Measurements from ENCODE around the gene SGSM1.

Gene SGSM1

GRCh38 chr22:24801901-24802465 is 4.0 kb upstream of the SGSM1 start:
- no peak for DNase-seq (ENCODE audit: low read depth, low spot score)

GRCh38 chr22:24803064-24803542 is 2.9 kb upstream of the SGSM1 start:
- DNase-seq (ENCODE audit: low read depth, low spot score), result no peak
- no peak overlapping the region for H3K27ac ChIP-seq

More at GRCh38 chr22:24801901-24802465, 4.0 kb upstream of the SGSM1 start:
- H3K27ac ChIP-seq, result no peak overlapping the region

GRCh38 chr22:24806663-24807001 is 621 bp downstream of the SGSM1 start:
- no peak for DNase-seq (ENCODE audit: low read depth, low spot score)
- no peak overlapping the region for H3K27ac ChIP-seq

- no peak for DNase-seq (ENCODE audit: low read depth, low spot score)
- no peak overlapping the region for H3K27ac ChIP-seq
Measured at GRCh38 chr22:24807284-24807950, 1.4 kb downstream of the SGSM1 start.

- H3K27ac ChIP-seq, result no peak overlapping the region
- DNase-seq (ENCODE audit: low read depth, low spot score), result no peak
Measured at GRCh38 chr22:24809331-24809730, 3.3 kb downstream of the SGSM1 start.

- DNase-seq (ENCODE audit: low read depth, low spot score), result no peak
- no peak overlapping the region for H3K27ac ChIP-seq
Measured at GRCh38 chr22:24810043-24810749, 4.2 kb downstream of the SGSM1 start.

- no peak overlapping the region for H3K27ac ChIP-seq
- no peak for DNase-seq (ENCODE audit: low read depth, low spot score)
Measured at GRCh38 chr22:24812950-24813775, 7.2 kb downstream of the SGSM1 start.

GRCh38 chr22:24813861-24814770 is 8.1 kb downstream of the SGSM1 start:
- no peak overlapping the region for H3K27ac ChIP-seq
- DNase-seq (ENCODE audit: low read depth, low spot score), result no peak

- no peak overlapping the region for H3K27ac ChIP-seq
- no peak for DNase-seq (ENCODE audit: low read depth, low spot score)
Measured at GRCh38 chr22:24816806-24817205, 10.8 kb downstream of the SGSM1 start.

- H3K27ac ChIP-seq, result no peak overlapping the region
- DNase-seq (ENCODE audit: low read depth, low spot score), result no peak
Measured at GRCh38 chr22:24819487-24819886, 13.5 kb downstream of the SGSM1 start.

- no peak overlapping the region for H3K27ac ChIP-seq
- DNase-seq (ENCODE audit: low read depth, low spot score), result no peak
Measured at GRCh38 chr22:24819911-24820461, 14.0 kb downstream of the SGSM1 start.

GRCh38 chr22:24822471-24822870 is 16.5 kb downstream of the SGSM1 start:
- DNase-seq (ENCODE audit: low read depth, low spot score), result no peak
- H3K27ac ChIP-seq, result no peak overlapping the region

GRCh38 chr22:24823787-24824186 is 17.8 kb downstream of the SGSM1 start:
- no peak overlapping the region for H3K27ac ChIP-seq
- no peak for DNase-seq (ENCODE audit: low read depth, low spot score)

- DNase-seq (ENCODE audit: low read depth, low spot score), result no peak
- no peak overlapping the region for H3K27ac ChIP-seq
Measured at GRCh38 chr22:24824250-24824649, 18.2 kb downstream of the SGSM1 start.

GRCh38 chr22:24824915-24825314 is 18.9 kb downstream of the SGSM1 start:
- no peak for DNase-seq (ENCODE audit: low read depth, low spot score)
- H3K27ac ChIP-seq, result no peak overlapping the region

- no peak overlapping the region for H3K27ac ChIP-seq
- DNase-seq (ENCODE audit: low read depth, low spot score), result no peak
Measured at GRCh38 chr22:24826710-24827285, 20.8 kb downstream of the SGSM1 start.

- no peak overlapping the region for H3K27ac ChIP-seq
- DNase-seq (ENCODE audit: low read depth, low spot score), result no peak
Measured at GRCh38 chr22:24827296-24827695, 21.3 kb downstream of the SGSM1 start.

- no peak for DNase-seq (ENCODE audit: low read depth, low spot score)
- no peak overlapping the region for H3K27ac ChIP-seq
Measured at GRCh38 chr22:24830205-24830979, 24.4 kb downstream of the SGSM1 start.
